A549 (cell line): ENCODE measurements around the gene NPEPPS.
"Not testable (repeated sequence)": the region's sequence is repeated elsewhere in the genome, so short reads cannot be mapped to it uniquely, and the experiment has no call there.

Experiments
- CHD2 ChIP-seq: fragments of 150-350 bp; IDR thresholded peaks from 2 replicates; pipeline ENCODE4 v1.6.1; 2014; ENCODE audit warnings: low read length; ENCODE audit not compliant: partially characterized antibody
- ELK1 ChIP-seq: fragments of 150-350 bp; IDR thresholded peaks from 2 replicates; pipeline ENCODE4 v1.6.1; 2014; ENCODE audit warnings: low read depth, mild to moderate bottlenecking, low read length
- JUN ChIP-seq, 2 experiments: fragments of >200 bp; sonication (Bioruptor Twin); formaldehyde crosslinking; IDR thresholded peaks; 2 replicates in 1 of 2; 3 replicates in 1 of 2; pipeline ENCODE4 v1.6.1; 2016 to 2017
- MAZ ChIP-seq: fragments of 150-350 bp; IDR thresholded peaks from 2 replicates; pipeline ENCODE4 v1.6.1; 2014; ENCODE audit warnings: antibody characterized with exemption, low read depth, low read length, borderline replicate concordance
- POLR2A ChIP-seq: IDR thresholded peaks from 2 replicates; pipeline ENCODE4 v1.6.1; 2012; ENCODE audit warnings: mild to moderate bottlenecking, low read length
- POLR2AphosphoS2 ChIP-seq: conservative IDR thresholded peaks from 2 replicates; pipeline ENCODE4 v1.6.1; 2012; ENCODE audit warnings: low read length, improper control_type of control experiment, inconsistent platforms

- TF ChIP-seq CHD2; JUN (IDR thresholded peaks at IDR 0.05); POLR2AphosphoS2; MAZ; ELK1; POLR2A: not testable (repeated sequence)
Measured at GRCh38 chr17:47522341-47522740, 8.6 kb upstream of the NPEPPS start.
